Caki2 (cell line): Measurements from ENCODE around the gene C10orf62. TPM values are rescaled to one million over a fixed set of nuclear protein-coding genes. Genes with fewer than 3 reads are reported as not detected.
A peak's percentile ranks its signal among the peaks of the same experiment; 100 is the strongest.
"Not testable (repeated sequence)": the region's sequence is repeated elsewhere in the genome, so short reads cannot be mapped to it uniquely, and the experiment has no call there.

Source experiments
- DNase-seq: peaks from one replicate; pipeline ENCODE4 v3.0.0-alpha.2; 2015; ENCODE audit warnings: low read depth
- in situ Hi-C: cut with HindIII; loops from 2 replicates; pipeline ENCODE4 v1.10.0; 2016; ENCODE audit warnings: low sequenced_read_pairs, low pct_unique_long_range_greater_than_20kb, mixed read lengths
- total RNA-seq: library from RNA; depleted of rRNA; stranded (reverse); fragments of >200 nt; shearing (Covaris generic); gene quantifications from 2 replicates; pipeline ENCODE4 v1.2.3, GENCODE V29; 2014; ENCODE audit warnings: low replicate concordance

C10orf62 gene
- total RNA-seq, 1 experiment from 2014 or later, result 0.41 TPM

- DNase-seq, in situ Hi-C loops: not testable (repeated sequence)
These were observed 28.0 kb upstream of the C10orf62 start for GRCh38 chr10:97561386-97562077.

- DNase-seq, in situ Hi-C loops: not testable (repeated sequence)
These were observed 27.2 kb upstream of the C10orf62 start for GRCh38 chr10:97562329-97562728.

DNA sequence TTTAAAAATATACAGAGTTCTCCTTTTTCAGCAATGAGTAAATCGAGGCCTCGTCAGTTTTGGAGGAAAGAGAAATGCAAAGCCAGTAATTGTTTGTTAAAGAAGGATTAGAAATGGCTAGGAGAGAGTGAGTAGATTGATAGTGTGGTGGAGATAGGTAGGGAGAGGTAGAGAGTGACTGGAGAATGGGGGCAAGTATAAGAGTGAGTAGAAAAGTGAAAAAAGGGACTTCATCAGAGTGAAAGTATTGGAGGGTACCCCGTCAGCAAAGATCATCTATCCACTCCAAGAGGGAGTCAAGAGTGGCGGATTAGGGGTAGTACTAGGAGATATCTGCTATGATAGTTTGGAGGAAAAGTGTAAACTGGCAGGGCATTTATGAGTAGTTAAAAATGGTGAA is 26.2 kb upstream of the C10orf62 start:
- in situ Hi-C loops, result no loop called here
- DNase-seq, result no peak

DNA sequence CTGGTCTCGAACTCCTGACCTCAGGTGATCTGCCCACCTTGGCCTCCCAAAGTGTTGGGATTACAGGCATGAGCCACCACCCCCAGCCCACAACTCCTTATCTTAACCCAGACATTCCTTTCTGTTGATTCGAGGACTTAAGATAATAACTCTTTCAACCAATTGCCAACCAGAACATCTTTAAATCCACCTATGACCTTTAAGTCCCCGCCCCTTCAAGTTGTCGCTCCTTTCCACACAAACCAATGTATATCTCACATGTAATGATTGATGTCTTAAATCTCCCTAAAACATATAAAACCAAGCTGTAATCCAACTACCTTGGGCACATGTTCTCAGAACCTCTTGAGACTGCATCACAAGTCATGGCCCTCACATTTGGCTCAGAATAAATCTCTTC is 24.7 kb upstream of the C10orf62 start:
- in situ Hi-C loops, result no loop called here
- DNase-seq, result peak; percentile 30

DNA sequence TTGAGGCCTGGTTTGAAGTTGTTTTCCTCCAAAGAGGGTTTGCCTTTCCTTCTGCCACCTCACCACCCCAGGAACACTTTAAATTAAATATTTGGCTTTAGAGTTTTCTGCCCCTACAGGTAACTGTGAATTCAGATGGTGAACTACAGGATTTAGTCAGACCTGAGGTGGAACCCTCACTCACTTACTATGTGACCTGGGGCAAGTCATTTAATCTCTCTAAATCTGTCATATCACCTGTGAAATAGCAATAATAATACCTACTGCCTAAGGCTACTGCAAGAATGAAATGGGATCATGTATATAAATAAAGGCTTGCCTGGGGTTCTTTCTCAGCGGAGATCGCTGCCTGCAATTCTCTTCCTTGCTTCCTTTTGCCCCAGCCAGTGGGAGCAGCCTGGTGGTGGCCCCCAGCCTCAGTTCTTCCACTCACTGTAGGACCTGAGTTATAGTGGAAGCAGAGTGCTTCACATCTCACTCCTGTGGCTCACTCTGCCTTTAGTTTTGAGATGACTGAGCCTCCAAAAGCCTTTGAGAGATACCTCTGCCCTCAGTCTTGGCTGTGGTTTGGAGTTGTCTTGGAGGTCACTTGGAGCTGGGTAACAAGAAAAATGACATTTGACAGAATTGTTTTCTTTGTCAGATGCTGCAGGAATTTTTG is 23.1 kb upstream of the C10orf62 start:
- DNase-seq, result no peak
- in situ Hi-C loops, result no loop called here

GRCh38 chr10:97567891-97568290 is 21.6 kb upstream of the C10orf62 start:
- no peak for DNase-seq
- in situ Hi-C loops, result no loop called here

DNA sequence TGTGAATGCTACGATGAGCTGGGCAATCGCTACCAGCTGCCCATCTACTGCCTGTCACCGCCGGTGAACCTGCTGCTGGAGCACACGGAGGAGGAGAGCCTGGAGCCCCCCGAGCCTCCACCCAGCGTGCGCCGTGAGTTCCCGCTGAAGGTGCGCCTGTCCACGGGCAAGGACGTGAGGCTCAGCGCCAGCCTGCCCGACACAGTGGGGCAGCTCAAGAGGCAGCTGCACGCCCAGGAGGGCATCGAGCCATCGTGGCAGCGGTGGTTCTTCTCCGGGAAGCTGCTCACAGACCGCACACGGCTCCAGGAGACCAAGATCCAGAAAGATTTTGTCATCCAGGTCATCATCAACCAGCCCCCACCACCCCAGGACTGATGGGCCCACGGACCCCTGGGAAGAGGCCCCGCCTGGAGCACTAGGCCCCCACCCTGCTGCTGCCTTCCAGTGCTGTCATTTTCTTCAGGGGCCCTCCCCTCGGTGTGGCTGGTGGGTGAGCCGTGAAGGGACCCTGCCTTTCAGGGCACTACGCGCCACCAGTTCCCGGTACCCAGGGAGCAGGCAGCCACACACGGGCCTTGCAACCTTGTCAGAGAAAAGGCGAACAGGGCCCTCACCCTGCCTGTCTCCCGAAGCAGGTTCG is 19.3 kb upstream of the C10orf62 start:
- DNase-seq, result no peak
- in situ Hi-C loops, result no loop called here

DNA sequence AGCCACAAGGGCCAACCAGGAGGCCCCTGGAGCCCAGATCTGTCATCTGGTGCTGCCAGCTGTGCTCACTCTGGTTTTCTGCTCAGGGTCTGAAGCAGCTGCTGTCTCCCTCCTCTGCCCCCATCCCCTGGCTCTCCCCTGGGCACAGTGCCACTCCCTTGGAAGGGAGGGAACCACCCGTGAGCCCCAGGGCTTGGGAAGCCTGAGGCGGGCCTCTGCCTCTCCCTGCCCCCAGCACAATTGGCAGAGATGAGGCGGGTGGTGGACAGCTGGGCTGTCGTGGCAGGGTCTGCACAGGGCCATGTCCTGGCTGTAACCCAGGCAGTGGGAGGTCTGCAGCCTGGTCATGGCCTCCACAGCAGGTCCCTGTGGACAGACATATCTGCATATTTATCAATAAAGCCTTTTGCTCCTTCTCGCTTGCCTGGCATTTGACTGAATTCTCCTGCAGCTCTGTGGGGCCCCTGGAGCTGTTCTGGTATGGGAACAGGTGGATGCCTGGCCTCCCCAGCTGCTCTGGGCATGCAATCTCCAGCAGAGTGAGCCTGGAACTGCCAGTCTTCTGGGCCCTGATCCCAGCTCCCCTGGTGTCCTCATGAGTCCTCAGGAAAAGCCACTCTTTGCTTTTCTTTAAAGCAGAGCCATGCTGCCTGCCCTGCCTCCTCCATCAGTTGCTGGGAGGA is 18.6 kb upstream of the C10orf62 start:
- in situ Hi-C loops, result no loop called here
- DNase-seq, result no peak

DNA sequence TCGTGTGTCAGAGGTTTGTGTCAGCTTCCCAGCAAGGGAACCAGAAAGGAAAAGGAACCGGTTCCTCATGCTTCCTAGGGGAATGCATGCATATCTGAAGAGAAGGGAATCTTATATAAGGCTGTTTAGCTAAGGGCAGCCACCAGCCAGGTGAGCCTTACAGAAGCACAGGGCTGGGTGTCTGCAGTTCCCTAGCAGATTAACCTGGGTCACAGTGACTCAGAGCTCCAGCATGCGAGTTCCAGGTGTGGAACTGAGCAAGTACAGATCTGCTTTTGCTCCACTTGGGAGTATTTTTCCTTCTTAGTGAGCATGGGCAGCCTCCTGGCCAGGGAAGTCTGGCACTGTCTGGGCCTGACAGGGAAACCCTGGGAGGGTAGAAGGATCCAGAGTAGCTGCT is 17.9 kb upstream of the C10orf62 start:
- in situ Hi-C loops, result no loop called here
- DNase-seq, result peak; percentile 42

DNA sequence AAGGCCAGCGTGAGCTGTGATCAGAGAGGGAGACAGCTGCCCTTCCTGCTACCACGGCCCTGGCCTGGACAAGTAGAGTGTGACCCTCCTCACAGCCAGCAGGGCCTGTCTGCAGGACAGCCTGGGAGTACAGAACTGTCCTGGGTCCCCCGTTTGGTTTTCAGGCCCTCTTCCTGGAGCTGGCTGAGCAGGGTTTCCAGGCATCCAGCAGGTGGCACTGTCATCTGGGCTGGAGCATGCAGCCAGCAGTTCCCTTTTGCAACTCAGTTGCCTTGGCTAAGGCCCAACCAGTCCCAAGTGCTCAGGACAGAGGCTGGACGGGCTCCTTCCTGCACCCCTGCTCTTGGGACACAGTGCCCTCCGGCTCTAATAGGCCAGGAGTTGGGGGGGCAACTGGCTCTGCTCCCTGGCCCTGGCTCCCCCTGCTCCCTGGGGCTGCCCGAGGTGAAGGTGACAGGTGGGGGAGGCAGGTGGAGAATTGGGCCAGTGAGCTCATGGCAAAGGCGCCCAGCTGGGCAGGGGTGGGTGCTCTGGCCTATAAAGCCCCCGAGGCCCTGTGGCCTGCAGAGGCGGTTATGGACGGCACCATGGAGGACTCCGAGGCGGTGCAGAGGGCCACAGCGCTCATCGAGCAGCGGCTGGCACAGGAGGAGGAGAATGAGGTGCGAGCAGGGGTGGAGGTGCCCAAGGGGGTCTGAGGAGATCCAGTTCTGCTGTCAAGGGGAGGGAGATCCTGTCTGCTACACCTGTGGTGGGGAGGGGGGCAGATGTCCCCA is 17.1 kb upstream of the C10orf62 start, which contains the start of gene ANKRD2:
Gene ANKRD2, plus strand, starts transcription at position 566 of the 776 bp plus-strand sequence. Its CDS starts 10 bp downstream, at position 576.
- in situ Hi-C loops, result no loop called here
- DNase-seq, result peak; percentile 71

DNA sequence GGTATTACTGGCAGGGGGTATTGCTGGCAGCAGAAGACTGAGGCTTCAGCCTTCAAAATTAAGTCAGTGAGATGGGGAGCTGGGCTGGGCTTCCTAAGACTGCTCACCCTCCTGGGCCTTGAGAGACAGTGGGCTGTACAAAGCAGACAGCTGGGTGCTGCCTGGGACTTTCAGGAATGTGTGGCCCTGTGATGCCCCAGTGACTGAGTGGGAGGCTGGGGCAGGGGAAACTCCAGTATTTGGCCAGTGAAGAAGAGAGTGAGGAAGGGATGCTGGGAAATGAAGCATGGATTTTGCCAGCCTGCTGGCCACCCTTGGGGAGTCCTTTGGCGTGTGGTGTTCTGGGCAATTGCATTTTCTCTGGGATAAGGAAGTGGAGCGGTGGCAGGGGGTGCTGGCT is 16.5 kb upstream of the C10orf62 start:
- in situ Hi-C loops, result no loop called here
- peak; percentile 55 for DNase-seq

DNA sequence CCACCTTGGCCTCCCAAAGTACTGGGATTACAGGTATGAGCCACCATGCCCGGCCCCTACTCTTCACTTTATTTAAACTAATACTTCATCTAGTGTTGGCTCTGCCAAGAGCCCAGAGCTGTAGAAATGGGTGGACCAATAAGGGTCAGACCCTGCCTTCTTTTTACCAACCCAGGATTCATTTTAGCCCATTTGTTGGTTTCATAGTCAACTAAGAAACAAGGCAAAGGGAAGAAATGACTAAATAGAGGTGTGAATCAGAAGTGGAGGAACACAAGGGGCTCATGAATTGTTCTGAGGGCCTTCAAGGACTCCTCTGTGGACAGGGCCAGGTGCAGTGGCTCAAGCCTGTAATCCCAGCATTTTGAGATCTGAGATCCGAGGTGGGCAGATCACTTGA is 15.8 kb upstream of the C10orf62 start:
- DNase-seq, result no peak
- in situ Hi-C loops, result no loop called here

DNA sequence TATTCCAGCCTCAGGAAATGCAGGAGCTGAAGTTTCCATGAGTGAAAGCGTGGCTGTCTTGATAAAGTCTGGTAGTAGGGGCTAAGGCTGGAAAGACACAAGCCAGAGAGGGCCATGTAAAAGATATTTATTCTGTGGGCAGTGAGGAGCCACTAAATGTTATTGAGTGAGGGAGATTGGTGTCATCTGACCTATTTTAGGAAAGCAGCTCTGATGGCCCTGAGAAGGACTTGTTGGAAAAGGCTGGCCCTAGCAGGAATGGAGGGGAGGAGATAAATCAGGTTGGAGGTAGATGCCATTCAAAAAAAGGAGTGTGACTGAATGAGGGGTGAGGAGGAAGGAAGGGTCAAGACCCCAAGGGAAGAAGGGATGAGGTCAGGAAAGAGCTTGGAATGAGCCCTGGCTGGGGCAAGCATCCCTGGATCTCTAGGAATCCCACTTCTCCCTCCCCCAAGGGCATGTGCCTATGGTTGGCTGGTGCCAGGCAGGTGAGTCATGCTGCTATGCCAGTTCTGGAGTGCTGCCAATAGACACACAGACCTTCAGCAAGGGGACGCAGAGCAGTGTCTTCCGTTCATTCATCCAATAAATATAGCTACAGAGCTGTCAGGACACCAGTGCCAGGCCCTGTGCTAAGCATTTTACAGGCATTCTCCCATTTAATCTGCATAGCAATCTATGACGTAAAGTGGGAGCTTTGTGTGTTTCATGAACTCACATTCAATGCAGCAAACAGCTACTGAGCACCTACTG is 15.0 kb upstream of the C10orf62 start:
- peak; percentile 99 for DNase-seq
- in situ Hi-C loops, result no loop called here

DNA sequence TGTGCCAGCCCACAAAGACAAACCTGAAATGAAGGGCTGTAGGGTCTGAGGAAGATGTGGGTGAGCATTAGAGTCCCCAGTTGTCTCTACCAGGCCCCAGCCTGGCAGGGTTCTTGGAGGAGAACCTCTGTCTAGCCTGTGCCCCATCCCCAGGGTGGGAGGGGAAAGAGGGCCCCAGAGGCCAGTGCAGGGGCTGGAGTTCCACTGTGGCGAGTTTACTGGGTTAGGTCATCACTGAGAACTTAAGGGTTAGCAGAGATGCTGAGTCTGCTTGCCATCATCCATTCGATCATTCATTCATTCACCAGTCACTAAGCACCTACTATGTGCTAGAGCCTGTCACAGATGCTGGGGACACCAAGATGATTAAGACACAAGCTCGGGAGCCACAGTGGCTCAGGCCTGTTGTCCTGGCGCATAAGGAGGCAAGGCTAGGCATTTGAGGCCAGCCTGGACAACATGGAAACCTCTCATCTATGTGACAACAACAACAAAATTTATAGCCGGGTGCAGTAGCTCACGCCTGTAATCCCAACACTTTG is 14.3 kb upstream of the C10orf62 start:
- no peak for DNase-seq
- in situ Hi-C loops, result no loop called here

DNA sequence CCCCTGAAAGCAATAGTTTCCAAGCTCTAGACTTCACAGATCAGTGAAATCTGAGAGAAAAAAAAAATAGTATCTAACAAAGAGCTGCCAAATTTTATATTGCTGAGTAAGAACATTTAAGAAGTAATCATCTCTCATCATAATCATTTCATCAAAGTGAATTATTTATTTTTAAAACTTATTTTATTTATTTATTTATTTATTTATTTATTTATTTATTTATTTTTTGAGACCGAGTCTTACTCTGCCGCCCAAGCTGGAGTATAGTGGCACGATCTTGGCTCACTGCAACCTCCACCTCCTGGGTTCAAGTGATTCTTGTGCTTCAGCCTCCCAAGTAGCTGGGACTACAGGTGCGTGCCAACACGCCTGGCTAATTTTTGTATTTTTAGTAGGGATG is 13.0 kb upstream of the C10orf62 start:
- in situ Hi-C loops, DNase-seq: not testable (repeated sequence)

DNA sequence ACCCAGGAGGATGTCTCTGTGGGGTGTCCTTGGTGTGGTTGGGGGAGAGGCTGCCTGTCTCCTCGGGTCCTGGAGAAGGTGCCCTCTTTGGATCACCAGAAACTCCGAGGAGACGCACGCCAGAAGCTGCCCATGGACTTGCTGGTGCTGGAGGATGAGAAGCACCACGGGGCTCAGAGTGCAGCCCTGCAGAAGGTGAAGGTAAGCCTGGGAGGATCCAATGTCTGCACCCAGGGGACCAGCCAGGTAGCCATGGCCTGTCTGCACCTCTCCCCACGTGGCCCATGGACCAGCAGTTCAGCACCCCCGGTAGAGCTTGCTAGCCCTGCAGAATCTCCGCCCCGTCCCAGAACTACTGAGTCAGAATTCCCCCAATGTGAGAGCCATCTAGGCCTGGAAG is 11.8 kb upstream of the C10orf62 start:
- in situ Hi-C loops, result no loop called here
- DNase-seq, result no peak

DNA sequence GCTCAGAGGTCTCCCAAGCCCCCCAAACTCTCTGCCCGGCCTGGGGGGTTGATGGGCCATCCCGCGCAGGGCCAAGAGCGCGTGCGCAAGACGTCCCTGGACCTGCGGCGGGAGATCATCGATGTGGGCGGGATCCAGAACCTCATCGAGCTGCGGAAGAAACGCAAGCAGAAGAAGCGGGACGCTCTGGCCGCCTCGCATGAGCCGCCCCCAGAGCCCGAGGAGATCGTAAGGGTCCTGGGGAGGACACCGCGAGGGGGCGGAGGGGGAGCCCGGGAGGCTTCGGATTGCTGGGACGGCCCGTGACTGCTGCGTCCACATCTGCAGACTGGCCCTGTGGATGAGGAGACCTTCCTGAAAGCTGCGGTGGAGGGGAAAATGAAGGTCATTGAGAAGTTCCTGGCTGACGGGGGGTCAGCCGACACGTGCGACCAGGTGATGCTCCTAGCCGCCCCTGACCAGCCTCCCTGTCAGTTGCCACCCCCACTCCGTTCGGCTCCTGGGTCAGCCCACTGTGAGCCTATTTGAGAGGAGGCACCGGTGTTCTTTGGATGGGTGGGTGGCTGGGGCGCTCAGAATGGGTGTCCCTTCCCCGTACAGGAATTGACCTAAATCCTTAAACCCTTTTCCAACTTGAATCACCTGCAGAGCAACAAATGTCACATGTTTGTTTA is 11.2 kb upstream of the C10orf62 start:
- DNase-seq, result no peak
- in situ Hi-C loops, result no loop called here
